ENCODE results near the gene NOB1. TPM values are rescaled to one million over a fixed set of nuclear protein-coding genes. Genes with fewer than 3 reads are reported as not detected.

NOB1 gene
- total RNA-seq, 1 donor from 2014 or later: 22.7 TPM

GRCh38 chr16:69784586-69784985 lies 29.9 kb upstream of the NOB1 start:
- H3K27me3 Mint-ChIP-seq (ENCODE audit: unreplicated experiment): peaks cover 6% of the 10 kb centered on the region
- no peak for TF ChIP-seq CTCF (IDR thresholded peaks at IDR 0.05; ENCODE audit: partially characterized antibody, unreplicated experiment)
- no peak for DNase-seq
- H3K36me3 Mint-ChIP-seq (ENCODE audit: unreplicated experiment): peaks cover 10% of the 10 kb centered on the region
- no peaks in the 10 kb centered on the region for H3K4me1 Mint-ChIP-seq (ENCODE audit: low read depth, unreplicated experiment)
- no peak overlapping the region for H3K27ac Mint-ChIP-seq (ENCODE audit: unreplicated experiment)
- H3K4me3 Mint-ChIP-seq (ENCODE audit: unreplicated experiment): no peak overlapping the region
- peaks cover 1% of the 10 kb centered on the region for H3K9me3 Mint-ChIP-seq (ENCODE audit: unreplicated experiment)

- Mint-ChIP-seq H3K4me3 (ENCODE audit: unreplicated experiment) (no peak overlapping the region), H3K9me3 (ENCODE audit: unreplicated experiment) (no peaks in the 10 kb centered on the region), H3K27ac (ENCODE audit: unreplicated experiment) (no peak overlapping the region), H3K36me3 (ENCODE audit: unreplicated experiment) (no peaks in the 10 kb centered on the region), H3K27me3 (ENCODE audit: unreplicated experiment) (no peaks in the 10 kb centered on the region), H3K4me1 (ENCODE audit: low read depth, unreplicated experiment) (no peaks in the 10 kb centered on the region)
- no peak for DNase-seq
- no peak for TF ChIP-seq CTCF (IDR thresholded peaks at IDR 0.05; ENCODE audit: partially characterized antibody, unreplicated experiment)
These were observed 26.4 kb upstream of the NOB1 start for GRCh38 chr16:69781118-69781517.

- H3K27me3 Mint-ChIP-seq (ENCODE audit: unreplicated experiment): no peaks in the 10 kb centered on the region
- no peak for DNase-seq
- H3K4me3 Mint-ChIP-seq (ENCODE audit: unreplicated experiment): no peak overlapping the region
- H3K9me3 Mint-ChIP-seq (ENCODE audit: unreplicated experiment): peaks cover 2% of the 10 kb centered on the region
- no peaks in the 10 kb centered on the region for H3K4me1 Mint-ChIP-seq (ENCODE audit: low read depth, unreplicated experiment)
- no peaks in the 10 kb centered on the region for H3K36me3 Mint-ChIP-seq (ENCODE audit: unreplicated experiment)
- H3K27ac Mint-ChIP-seq (ENCODE audit: unreplicated experiment): no peak overlapping the region
- TF ChIP-seq CTCF (IDR thresholded peaks at IDR 0.05; ENCODE audit: partially characterized antibody, unreplicated experiment): no peak
These were observed 25.0 kb upstream of the NOB1 start for GRCh38 chr16:69779724-69780123.

DNA sequence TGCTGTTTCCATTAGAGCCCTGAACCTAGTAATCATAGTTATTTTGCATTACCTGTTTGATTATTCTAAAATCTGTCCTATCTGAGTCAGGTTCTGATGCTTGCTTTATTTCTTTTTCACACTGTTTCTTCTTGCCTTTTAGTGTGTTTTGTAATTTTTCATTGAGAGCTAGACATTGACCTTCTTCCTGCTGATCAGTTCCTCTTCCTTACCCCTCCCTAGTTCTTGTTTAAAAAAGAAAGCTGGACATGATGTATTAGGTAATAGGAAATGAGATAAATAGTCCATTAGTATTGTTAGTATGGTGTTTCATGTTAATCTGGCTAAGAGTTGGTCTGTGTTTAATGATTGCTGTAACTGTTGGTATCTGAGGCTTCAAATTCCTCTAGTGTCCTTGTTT lies 20.8 kb upstream of the NOB1 start:
- H3K4me1 Mint-ChIP-seq (ENCODE audit: low read depth, unreplicated experiment): no peaks in the 10 kb centered on the region
- no peaks in the 10 kb centered on the region for H3K36me3 Mint-ChIP-seq (ENCODE audit: unreplicated experiment)
- no peaks in the 10 kb centered on the region for H3K27me3 Mint-ChIP-seq (ENCODE audit: unreplicated experiment)
- no peak for TF ChIP-seq CTCF (IDR thresholded peaks at IDR 0.05; ENCODE audit: partially characterized antibody, unreplicated experiment)
- no peak overlapping the region for H3K4me3 Mint-ChIP-seq (ENCODE audit: unreplicated experiment)
- peaks cover 2% of the 10 kb centered on the region for H3K9me3 Mint-ChIP-seq (ENCODE audit: unreplicated experiment)
- DNase-seq: no peak
- H3K27ac Mint-ChIP-seq (ENCODE audit: unreplicated experiment): no peak overlapping the region

GRCh38 chr16:69773260-69773947 lies 18.7 kb upstream of the NOB1 start:
- DNase-seq: no peak
- peaks cover 2% of the 10 kb centered on the region for H3K9me3 Mint-ChIP-seq (ENCODE audit: unreplicated experiment)
- H3K4me3 Mint-ChIP-seq (ENCODE audit: unreplicated experiment): no peak overlapping the region
- H3K27me3 Mint-ChIP-seq (ENCODE audit: unreplicated experiment): no peaks in the 10 kb centered on the region
- TF ChIP-seq CTCF (IDR thresholded peaks at IDR 0.05; ENCODE audit: partially characterized antibody, unreplicated experiment): no peak
- H3K4me1 Mint-ChIP-seq (ENCODE audit: low read depth, unreplicated experiment): no peaks in the 10 kb centered on the region
- no peaks in the 10 kb centered on the region for H3K36me3 Mint-ChIP-seq (ENCODE audit: unreplicated experiment)
- no peak overlapping the region for H3K27ac Mint-ChIP-seq (ENCODE audit: unreplicated experiment)
